Measurements from ENCODE around the gene DYNLRB2. TPM values are rescaled to one million over a fixed set of nuclear protein-coding genes. Genes with fewer than 3 reads are reported as not detected.

The DYNLRB2 gene
- total and polyA plus RNA-seq, 2 of the 13 experiments (the other 11 are each of a cell fraction or from before 2014, with no cell fraction given) = not detected

- TF ChIP-seq ZNF101 (CRISPR knock-in tag; IDR thresholded peaks at IDR 0.05; ENCODE audit: borderline replicate concordance, low read depth) = no peak
- peak; percentile 72 for TF ChIP-seq TEAD3 (CRISPR knock-in tag; optimal IDR thresholded peaks at IDR 0.05; ENCODE audit: borderline replicate concordance)
- peak; percentile 93; the same call in 1 of the 2 replicates for TF ChIP-seq MTERF4 (CRISPR knock-in tag; IDR thresholded peaks at IDR 0.05)
- TF ChIP-seq PRDM4 (CRISPR knock-in tag; IDR thresholded peaks at IDR 0.05; ENCODE audit: borderline replicate concordance) = no peak
- peak; percentile 85; the same call in 1 of the 2 replicates for TF ChIP-seq SNAPC4 (CRISPR knock-in tag; IDR thresholded peaks at IDR 0.05)
- TF ChIP-seq ATF7 (IDR thresholded peaks at IDR 0.05) = no peak
- TF ChIP-seq ATF7 (CRISPR knock-in tag; IDR thresholded peaks at IDR 0.05) = 0 out of 2 replicates have a peak, but pooled peaks have one; percentile 40
- no peak for TF ChIP-seq HNRNPK (IDR thresholded peaks at IDR 0.05; ENCODE audit: low read depth, low read length, poor library complexity, severe bottlenecking)
- peak; percentile 88 for TF ChIP-seq TFDP2 (CRISPR knock-in tag; IDR thresholded peaks at IDR 0.05)
- TF ChIP-seq ZFP36 (IDR thresholded peaks at IDR 0.05; ENCODE audit: borderline replicate concordance, low read depth, low read length, partially characterized antibody) = no peak
- TF ChIP-seq ZNF225 (CRISPR knock-in tag; IDR thresholded peaks at IDR 0.05) = peak; percentile 73; the same call in 1 of the 2 replicates
- peak; percentile 79; the same call in 1 of the 2 replicates for TF ChIP-seq ZNF431 (CRISPR knock-in tag; IDR thresholded peaks at IDR 0.05; ENCODE audit: borderline replicate concordance, low read depth)
- TF ChIP-seq MIXL1 (CRISPR knock-in tag; IDR thresholded peaks at IDR 0.05) = no peak
- TF ChIP-seq SMARCE1 (IDR thresholded peaks at IDR 0.05; ENCODE audit: borderline replicate concordance) = no peak
- 0 out of 2 replicates have a peak, but pooled peaks have one; percentile 50 for TF ChIP-seq XBP1 (CRISPR knock-in tag; IDR thresholded peaks at IDR 0.05)
- peak; percentile 90; the same call in 1 of the 2 replicates for TF ChIP-seq ZMAT3 (CRISPR knock-in tag; conservative IDR thresholded peaks at IDR 0.05)
- peak; percentile 100 for TF ChIP-seq GABPB1 (CRISPR knock-in tag; IDR thresholded peaks at IDR 0.05)
- no peak for TF ChIP-seq ZNF530 (CRISPR knock-in tag; IDR thresholded peaks at IDR 0.05; ENCODE audit: low read depth)
Observed at GRCh38 chr16:80540516-80541305, at the start of gene DYNLRB2 (continued).

Data from HepG2 (cell line).